ENCODE results near the gene C9orf152. TPM values are rescaled to one million over a fixed set of nuclear protein-coding genes. Genes with fewer than 3 reads are reported as not detected.

C9orf152 gene
- total and polyA plus RNA-seq, 4 donors: 0.08 to 0.29 (median 0.20) TPM; not detected in 1

DNA sequence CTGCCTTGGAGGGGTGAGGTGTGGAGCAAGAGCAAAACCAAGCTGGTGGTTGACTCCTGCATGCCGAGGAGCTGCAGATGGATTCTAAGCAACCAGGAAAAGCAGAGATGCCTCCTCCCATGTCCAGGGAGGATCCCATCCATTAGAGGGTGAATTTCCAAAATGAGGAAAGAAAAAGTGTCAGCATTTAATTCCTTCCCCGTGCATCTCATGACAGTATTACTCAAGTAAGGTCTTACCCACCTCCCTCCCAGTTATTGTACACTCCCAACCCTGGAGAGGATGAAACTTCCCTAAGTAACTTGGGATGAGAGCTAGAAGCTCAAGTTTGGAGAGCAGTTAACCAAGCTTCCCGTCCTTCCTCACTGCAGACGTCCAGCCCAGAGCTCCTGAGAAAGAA is 19.9 kb downstream of the C9orf152 start:
- no peak overlapping the region for H3K9ac ChIP-seq (ENCODE audit: low read depth in 1 of 2, low read length in 2 of 2)
- H3K4me1 ChIP-seq (ENCODE audit: control insufficient read depth in 4 of 4, insufficient read depth in 4 of 4, low read length in 3 of 4): peaks cover 5 to 13% (median 6%) of the 10 kb centered on the region in 4 donors
- H3K9me3 ChIP-seq (ENCODE audit: control insufficient read depth in 4 of 4, low read length in 3 of 4): no peaks in the 10 kb centered on the region
- DNase-seq (ENCODE audit: low spot score): no peak
- no peak overlapping the region for H3K27ac ChIP-seq (ENCODE audit: low read depth in 1 of 2, low read length in 2 of 2)
- WGBS: 80% methylated on average over 4 of the region's 4 CpGs
- no peak overlapping the region for H3K4me3 ChIP-seq (ENCODE audit: low read depth in 1 of 3, low read length in 3 of 3)
- TF ChIP-seq, protein P1, sequence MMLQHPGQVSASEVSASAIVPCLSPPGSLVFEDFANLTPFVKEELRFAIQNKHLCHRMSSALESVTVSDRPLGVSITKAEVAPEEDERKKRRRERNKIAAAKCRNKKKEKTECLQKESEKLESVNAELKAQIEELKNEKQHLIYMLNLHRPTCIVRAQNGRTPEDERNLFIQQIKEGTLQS (IDR thresholded peaks at IDR 0.05): no peak
- TF ChIP-seq, protein P2, sequence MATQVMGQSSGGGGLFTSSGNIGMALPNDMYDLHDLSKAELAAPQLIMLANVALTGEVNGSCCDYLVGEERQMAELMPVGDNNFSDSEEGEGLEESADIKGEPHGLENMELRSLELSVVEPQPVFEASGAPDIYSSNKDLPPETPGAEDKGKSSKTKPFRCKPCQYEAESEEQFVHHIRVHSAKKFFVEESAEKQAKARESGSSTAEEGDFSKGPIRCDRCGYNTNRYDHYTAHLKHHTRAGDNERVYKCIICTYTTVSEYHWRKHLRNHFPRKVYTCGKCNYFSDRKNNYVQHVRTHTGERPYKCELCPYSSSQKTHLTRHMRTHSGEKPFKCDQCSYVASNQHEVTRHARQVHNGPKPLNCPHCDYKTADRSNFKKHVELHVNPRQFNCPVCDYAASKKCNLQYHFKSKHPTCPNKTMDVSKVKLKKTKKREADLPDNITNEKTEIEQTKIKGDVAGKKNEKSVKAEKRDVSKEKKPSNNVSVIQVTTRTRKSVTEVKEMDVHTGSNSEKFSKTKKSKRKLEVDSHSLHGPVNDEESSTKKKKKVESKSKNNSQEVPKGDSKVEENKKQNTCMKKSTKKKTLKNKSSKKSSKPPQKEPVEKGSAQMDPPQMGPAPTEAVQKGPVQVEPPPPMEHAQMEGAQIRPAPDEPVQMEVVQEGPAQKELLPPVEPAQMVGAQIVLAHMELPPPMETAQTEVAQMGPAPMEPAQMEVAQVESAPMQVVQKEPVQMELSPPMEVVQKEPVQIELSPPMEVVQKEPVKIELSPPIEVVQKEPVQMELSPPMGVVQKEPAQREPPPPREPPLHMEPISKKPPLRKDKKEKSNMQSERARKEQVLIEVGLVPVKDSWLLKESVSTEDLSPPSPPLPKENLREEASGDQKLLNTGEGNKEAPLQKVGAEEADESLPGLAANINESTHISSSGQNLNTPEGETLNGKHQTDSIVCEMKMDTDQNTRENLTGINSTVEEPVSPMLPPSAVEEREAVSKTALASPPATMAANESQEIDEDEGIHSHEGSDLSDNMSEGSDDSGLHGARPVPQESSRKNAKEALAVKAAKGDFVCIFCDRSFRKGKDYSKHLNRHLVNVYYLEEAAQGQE (IDR thresholded peaks at IDR 0.05): no peak
- TF ChIP-seq YY1 (IDR thresholded peaks at IDR 0.05): no peak
- no peak for TF ChIP-seq JUND (IDR thresholded peaks at IDR 0.05)
- no peak for TF ChIP-seq TAF1 (conservative IDR thresholded peaks at IDR 0.05)
- no peak for TF ChIP-seq HNF4A (conservative IDR thresholded peaks at IDR 0.05)
- TF ChIP-seq, protein P3, sequence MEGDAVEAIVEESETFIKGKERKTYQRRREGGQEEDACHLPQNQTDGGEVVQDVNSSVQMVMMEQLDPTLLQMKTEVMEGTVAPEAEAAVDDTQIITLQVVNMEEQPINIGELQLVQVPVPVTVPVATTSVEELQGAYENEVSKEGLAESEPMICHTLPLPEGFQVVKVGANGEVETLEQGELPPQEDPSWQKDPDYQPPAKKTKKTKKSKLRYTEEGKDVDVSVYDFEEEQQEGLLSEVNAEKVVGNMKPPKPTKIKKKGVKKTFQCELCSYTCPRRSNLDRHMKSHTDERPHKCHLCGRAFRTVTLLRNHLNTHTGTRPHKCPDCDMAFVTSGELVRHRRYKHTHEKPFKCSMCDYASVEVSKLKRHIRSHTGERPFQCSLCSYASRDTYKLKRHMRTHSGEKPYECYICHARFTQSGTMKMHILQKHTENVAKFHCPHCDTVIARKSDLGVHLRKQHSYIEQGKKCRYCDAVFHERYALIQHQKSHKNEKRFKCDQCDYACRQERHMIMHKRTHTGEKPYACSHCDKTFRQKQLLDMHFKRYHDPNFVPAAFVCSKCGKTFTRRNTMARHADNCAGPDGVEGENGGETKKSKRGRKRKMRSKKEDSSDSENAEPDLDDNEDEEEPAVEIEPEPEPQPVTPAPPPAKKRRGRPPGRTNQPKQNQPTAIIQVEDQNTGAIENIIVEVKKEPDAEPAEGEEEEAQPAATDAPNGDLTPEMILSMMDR (IDR thresholded peaks at IDR 0.05; ENCODE audit: low read depth, low read length, missing input control): no peak
- TF ChIP-seq, protein P4, sequence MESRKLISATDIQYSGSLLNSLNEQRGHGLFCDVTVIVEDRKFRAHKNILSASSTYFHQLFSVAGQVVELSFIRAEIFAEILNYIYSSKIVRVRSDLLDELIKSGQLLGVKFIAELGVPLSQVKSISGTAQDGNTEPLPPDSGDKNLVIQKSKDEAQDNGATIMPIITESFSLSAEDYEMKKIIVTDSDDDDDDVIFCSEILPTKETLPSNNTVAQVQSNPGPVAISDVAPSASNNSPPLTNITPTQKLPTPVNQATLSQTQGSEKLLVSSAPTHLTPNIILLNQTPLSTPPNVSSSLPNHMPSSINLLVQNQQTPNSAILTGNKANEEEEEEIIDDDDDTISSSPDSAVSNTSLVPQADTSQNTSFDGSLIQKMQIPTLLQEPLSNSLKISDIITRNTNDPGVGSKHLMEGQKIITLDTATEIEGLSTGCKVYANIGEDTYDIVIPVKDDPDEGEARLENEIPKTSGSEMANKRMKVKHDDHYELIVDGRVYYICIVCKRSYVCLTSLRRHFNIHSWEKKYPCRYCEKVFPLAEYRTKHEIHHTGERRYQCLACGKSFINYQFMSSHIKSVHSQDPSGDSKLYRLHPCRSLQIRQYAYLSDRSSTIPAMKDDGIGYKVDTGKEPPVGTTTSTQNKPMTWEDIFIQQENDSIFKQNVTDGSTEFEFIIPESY (IDR thresholded peaks at IDR 0.05): no peak
- no peak for TF ChIP-seq FOXA2 (IDR thresholded peaks at IDR 0.05)
- no peaks in the 10 kb centered on the region for H3K36me3 ChIP-seq (ENCODE audit: control insufficient read depth in 4 of 4, insufficient read depth in 3 of 4, low read depth in 1 of 4, low read length in 3 of 4)
- no peaks in the 10 kb centered on the region for H3K27me3 ChIP-seq (ENCODE audit: control insufficient read depth in 4 of 4, insufficient read depth in 4 of 4, low read length in 3 of 4)

DNA sequence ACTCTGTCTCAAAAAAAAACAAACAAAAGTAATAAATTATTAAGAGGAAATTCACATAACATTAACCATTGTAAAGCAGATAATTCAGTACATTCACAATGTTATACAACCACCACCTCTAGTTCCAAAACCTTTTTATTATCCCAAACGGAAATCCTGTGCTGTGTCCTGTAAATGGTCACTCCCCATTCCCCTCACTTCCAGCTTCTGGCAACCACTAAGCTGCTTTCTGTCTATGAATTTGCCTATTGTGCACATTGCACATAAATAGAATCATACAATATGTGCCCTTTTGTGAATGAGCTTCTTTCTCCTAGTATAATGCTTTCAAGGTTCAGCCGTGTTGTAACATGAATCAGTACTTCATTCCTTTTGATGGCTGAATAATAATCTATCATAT is 20.8 kb downstream of the C9orf152 start:
- Histone ChIP-seq H3K4me3 (ENCODE audit: low read depth in 1 of 3, low read length in 3 of 3) (no peak overlapping the region), H3K9ac (ENCODE audit: low read depth in 1 of 2, low read length in 2 of 2) (no peak overlapping the region), H3K27me3 (ENCODE audit: control insufficient read depth in 4 of 4, insufficient read depth in 4 of 4, low read length in 3 of 4) (no peaks in the 10 kb centered on the region), H3K4me1 (ENCODE audit: control insufficient read depth in 4 of 4, insufficient read depth in 4 of 4, low read length in 3 of 4) (peaks cover 5 to 13% (median 6%) of the 10 kb centered on the region in 4 donors), H3K36me3 (ENCODE audit: control insufficient read depth in 4 of 4, insufficient read depth in 3 of 4, low read depth in 1 of 4, low read length in 3 of 4) (no peaks in the 10 kb centered on the region), H3K9me3 (ENCODE audit: control insufficient read depth in 4 of 4, low read length in 3 of 4) (no peaks in the 10 kb centered on the region), H3K27ac (ENCODE audit: low read depth in 1 of 2, low read length in 2 of 2) (no peak overlapping the region)
- 41% methylated on average over 2 of the region's 2 CpGs for WGBS
- DNase-seq (ENCODE audit: low spot score): no peak
- TF ChIP-seq NR2F2 (IDR thresholded peaks at IDR 0.05) (no peak), RXRA (IDR thresholded peaks at IDR 0.05) (no peak), TAF1 (conservative IDR thresholded peaks at IDR 0.05) (no peak), GABPA (IDR thresholded peaks at IDR 0.05 in 1 of 2, conservative IDR thresholded peaks at IDR 0.05 in 1 of 2) (no peak), HNF4G (IDR thresholded peaks at IDR 0.05) (no peak), FOXA2 (IDR thresholded peaks at IDR 0.05) (no peak), RAD21 (IDR thresholded peaks at IDR 0.05) (no peak)
- TF ChIP-seq, protein P4 (IDR thresholded peaks at IDR 0.05): no peak
- TF ChIP-seq, protein P5, sequence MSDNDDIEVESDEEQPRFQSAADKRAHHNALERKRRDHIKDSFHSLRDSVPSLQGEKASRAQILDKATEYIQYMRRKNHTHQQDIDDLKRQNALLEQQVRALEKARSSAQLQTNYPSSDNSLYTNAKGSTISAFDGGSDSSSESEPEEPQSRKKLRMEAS (IDR thresholded peaks at IDR 0.05): no peak
- TF ChIP-seq, protein P3 (IDR thresholded peaks at IDR 0.05; ENCODE audit: low read depth, low read length, missing input control): no peak
- TF ChIP-seq, protein P2 (IDR thresholded peaks at IDR 0.05): no peak
